ENCODE measurements around the gene TMED10. TPM values are rescaled to one million over a fixed set of nuclear protein-coding genes. Genes with fewer than 3 reads are reported as not detected.

The TMED10 gene
- total RNA-seq, 4 donors from 2014 or later: 58.6 to 181 (median 115) TPM

DNA sequence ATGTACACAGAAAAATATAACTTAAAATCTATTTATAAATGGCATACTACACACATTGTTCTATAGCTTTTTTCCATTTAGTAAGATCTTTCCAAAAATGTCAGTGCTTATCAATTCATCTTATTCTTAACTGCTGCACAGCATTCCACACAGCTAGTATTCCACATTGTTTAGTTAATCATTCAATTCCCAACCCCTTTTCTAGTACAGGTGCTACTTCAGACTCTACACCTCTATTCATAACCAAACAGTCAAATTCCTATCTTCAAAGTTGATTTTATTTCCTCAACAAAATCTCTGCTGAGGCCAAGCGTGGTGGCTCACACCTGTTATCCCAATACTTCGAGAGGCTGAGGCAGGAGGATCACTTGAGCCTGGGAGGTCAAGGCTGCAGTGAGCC is 37.2 kb downstream of the TMED10 start:
- H3K4me1 ChIP-seq: peaks cover 0 to 29% (median 0%) of the 10 kb centered on the region in 4 donors
- H3K27ac ChIP-seq: peak overlapping the region in 2 of 4 donors; percentile 0 to 52
- no peak for TF ChIP-seq POLR2A (IDR thresholded peaks at IDR 0.05)
- TF ChIP-seq, protein P1, sequence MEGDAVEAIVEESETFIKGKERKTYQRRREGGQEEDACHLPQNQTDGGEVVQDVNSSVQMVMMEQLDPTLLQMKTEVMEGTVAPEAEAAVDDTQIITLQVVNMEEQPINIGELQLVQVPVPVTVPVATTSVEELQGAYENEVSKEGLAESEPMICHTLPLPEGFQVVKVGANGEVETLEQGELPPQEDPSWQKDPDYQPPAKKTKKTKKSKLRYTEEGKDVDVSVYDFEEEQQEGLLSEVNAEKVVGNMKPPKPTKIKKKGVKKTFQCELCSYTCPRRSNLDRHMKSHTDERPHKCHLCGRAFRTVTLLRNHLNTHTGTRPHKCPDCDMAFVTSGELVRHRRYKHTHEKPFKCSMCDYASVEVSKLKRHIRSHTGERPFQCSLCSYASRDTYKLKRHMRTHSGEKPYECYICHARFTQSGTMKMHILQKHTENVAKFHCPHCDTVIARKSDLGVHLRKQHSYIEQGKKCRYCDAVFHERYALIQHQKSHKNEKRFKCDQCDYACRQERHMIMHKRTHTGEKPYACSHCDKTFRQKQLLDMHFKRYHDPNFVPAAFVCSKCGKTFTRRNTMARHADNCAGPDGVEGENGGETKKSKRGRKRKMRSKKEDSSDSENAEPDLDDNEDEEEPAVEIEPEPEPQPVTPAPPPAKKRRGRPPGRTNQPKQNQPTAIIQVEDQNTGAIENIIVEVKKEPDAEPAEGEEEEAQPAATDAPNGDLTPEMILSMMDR (IDR thresholded peaks at IDR 0.05): no peak
- H3K4me3 ChIP-seq: no peak overlapping the region
- no peaks in the 10 kb centered on the region for H3K27me3 ChIP-seq
- no peaks in the 10 kb centered on the region for H3K9me3 ChIP-seq
- DNase-seq: no peak
- H3K36me3 ChIP-seq: peaks cover 0 to 14% (median 0%) of the 10 kb centered on the region in 3 donors

GRCh38 chr14:75138492-75138891 is 37.9 kb downstream of the TMED10 start:
- Histone ChIP-seq H3K9me3 (no peaks in the 10 kb centered on the region), H3K36me3 (peaks cover 0 to 21% (median 0%) of the 10 kb centered on the region in 3 donors), H3K4me1 (peaks cover 0 to 24% (median 0%) of the 10 kb centered on the region in 4 donors), H3K27ac (peak overlapping the region in 2 of 4 donors; percentile 0 to 52), H3K4me3 (no peak overlapping the region), H3K27me3 (no peaks in the 10 kb centered on the region)
- TF ChIP-seq, protein P1 (IDR thresholded peaks at IDR 0.05): no peak
- no peak for TF ChIP-seq POLR2A (IDR thresholded peaks at IDR 0.05)
- DNase-seq: no peak

GRCh38 chr14:75134644-75135043 is 41.8 kb downstream of the TMED10 start:
- Histone ChIP-seq H3K36me3 (peaks cover 0 to 23% (median 0%) of the 10 kb centered on the region in 3 donors), H3K4me3 (no peak overlapping the region), H3K27ac (no peak overlapping the region), H3K4me1 (peaks cover 0 to 14% (median 0%) of the 10 kb centered on the region in 4 donors), H3K9me3 (no peaks in the 10 kb centered on the region), H3K27me3 (no peaks in the 10 kb centered on the region)
- no peak for DNase-seq
- TF ChIP-seq, protein P1 (IDR thresholded peaks at IDR 0.05): no peak
- no peak for TF ChIP-seq POLR2A (IDR thresholded peaks at IDR 0.05)

DNA sequence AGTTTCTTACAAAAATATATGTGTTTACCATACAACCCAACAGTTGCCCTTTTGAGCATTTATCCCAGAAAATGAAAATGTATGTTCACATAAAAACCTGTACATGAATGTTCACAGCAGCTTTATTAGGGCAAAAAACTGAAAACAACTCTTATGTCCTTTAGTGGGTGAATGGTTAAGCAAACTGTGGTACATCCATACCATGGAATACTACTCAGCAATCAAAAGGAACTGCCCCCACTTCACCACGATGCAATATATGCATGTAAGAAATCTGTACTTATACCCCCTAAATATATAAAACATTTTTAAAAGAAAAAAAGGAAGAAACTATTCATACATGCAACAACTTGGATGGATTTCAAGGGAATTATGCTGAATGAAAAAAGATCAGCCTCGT is 42.8 kb downstream of the TMED10 start:
- TF ChIP-seq, protein P1 (IDR thresholded peaks at IDR 0.05): no peak
- TF ChIP-seq POLR2A (IDR thresholded peaks at IDR 0.05): no peak
- Histone ChIP-seq H3K4me1 (peaks cover 0 to 6% (median 0%) of the 10 kb centered on the region in 4 donors), H3K27me3 (no peaks in the 10 kb centered on the region), H3K9me3 (no peaks in the 10 kb centered on the region), H3K27ac (no peak overlapping the region), H3K36me3 (peaks cover 0 to 26% (median 0%) of the 10 kb centered on the region in 3 donors), H3K4me3 (no peak overlapping the region)
- DNase-seq: no peak

DNA sequence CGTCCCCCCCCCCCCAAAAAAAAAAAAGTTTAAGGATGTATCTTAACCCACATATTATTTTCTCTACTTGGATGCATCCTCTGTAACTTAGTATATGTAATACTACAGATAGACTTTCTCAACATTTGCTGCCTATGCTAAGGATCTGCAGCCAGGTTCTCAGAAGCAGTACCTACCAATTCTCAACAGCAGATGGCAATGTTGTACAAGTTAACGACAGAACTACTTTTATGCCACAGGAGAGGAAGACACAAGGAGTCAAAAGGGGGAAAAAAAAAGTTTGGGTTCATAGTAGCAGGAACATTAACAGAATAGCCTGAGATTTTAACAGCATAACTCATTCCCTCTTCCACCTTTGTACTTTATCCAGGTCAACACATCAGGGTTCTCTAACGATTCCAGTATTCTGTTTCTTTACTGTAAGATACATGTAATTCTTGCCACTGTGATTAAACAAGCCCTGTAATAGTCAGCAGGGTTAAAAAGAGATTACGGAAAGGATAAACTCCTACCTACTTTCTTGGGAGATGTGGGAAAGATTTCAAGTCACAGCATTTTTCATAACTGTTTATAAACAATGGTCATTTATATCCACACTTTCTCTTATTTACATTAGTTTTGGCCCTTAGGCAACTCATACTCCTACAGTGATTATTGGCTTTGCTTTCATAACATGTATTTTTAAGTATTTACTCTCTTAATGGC is 43.9 kb downstream of the TMED10 start:
- no peaks in the 10 kb centered on the region for H3K27me3 ChIP-seq
- DNase-seq: peak in 2 of 3 donors; percentile 38 to 69
- TF ChIP-seq POLR2A (IDR thresholded peaks at IDR 0.05): no peak
- TF ChIP-seq, protein P1 (IDR thresholded peaks at IDR 0.05): peak; percentile 54 to 97 (median 94)
- H3K4me1 ChIP-seq: peaks cover 0 to 13% (median 0%) of the 10 kb centered on the region in 4 donors
- H3K36me3 ChIP-seq: peaks cover 0 to 26% (median 0%) of the 10 kb centered on the region in 3 donors
- H3K27ac ChIP-seq: peak overlapping the region in 2 of 4 donors; percentile 14 to 40
- H3K9me3 ChIP-seq: no peaks in the 10 kb centered on the region
- no peak overlapping the region for H3K4me3 ChIP-seq
